ENCODE results near the gene EPM2AIP1.

Gene EPM2AIP1

GRCh38 chr3:36991147-36991546 lies 1.8 kb downstream of the EPM2AIP1 start:
- Histone ChIP-seq H3K27ac (ENCODE audit: low read length) (no peak overlapping the region), H3K36me3 (ENCODE audit: insufficient read depth, low read depth, low read length) (peaks cover 55% of the 10 kb centered on the region), H3K9ac (ENCODE audit: low read depth, low read length) (peak overlapping the region; percentile 89; the same call in 1 of the 2 replicates), H3K27me3 (ENCODE audit: insufficient read depth, low read length) (no peaks in the 10 kb centered on the region), H3K4me3 (ENCODE audit: low read length) (peak overlapping the region; percentile 77), H3K4me1 (ENCODE audit: insufficient read depth, low read length) (peaks cover 21% of the 10 kb centered on the region; the same call in 1 of the 2 replicates), H3K9me3 (ENCODE audit: insufficient read depth, low read depth, low read length) (no peaks in the 10 kb centered on the region)

GRCh38 chr3:36989568-36989967 lies 3.4 kb downstream of the EPM2AIP1 start:
- peaks cover 21% of the 10 kb centered on the region; the same call in 1 of the 2 replicates for H3K4me1 ChIP-seq (ENCODE audit: insufficient read depth, low read length)
- H3K9me3 ChIP-seq (ENCODE audit: insufficient read depth, low read depth, low read length): no peaks in the 10 kb centered on the region
- peak overlapping the region; percentile 77; the same call in 1 of the 2 replicates for H3K4me3 ChIP-seq (ENCODE audit: low read length)
- no peaks in the 10 kb centered on the region for H3K27me3 ChIP-seq (ENCODE audit: insufficient read depth, low read length)
- peak overlapping the region; percentile 8; the same call in 1 of the 2 replicates for H3K9ac ChIP-seq (ENCODE audit: low read depth, low read length)
- peaks cover 61% of the 10 kb centered on the region for H3K36me3 ChIP-seq (ENCODE audit: insufficient read depth, low read depth, low read length)
- H3K27ac ChIP-seq (ENCODE audit: low read length): no peak overlapping the region

- no peaks in the 10 kb centered on the region for H3K27me3 ChIP-seq (ENCODE audit: insufficient read depth, low read length)
- H3K36me3 ChIP-seq (ENCODE audit: insufficient read depth, low read depth, low read length): peaks cover 66% of the 10 kb centered on the region
- H3K27ac ChIP-seq (ENCODE audit: low read length): no peak overlapping the region
- H3K4me1 ChIP-seq (ENCODE audit: insufficient read depth, low read length): peaks cover 16% of the 10 kb centered on the region; the same call in 1 of the 2 replicates
- no peak overlapping the region for H3K9ac ChIP-seq (ENCODE audit: low read depth, low read length)
- H3K4me3 ChIP-seq (ENCODE audit: low read length): peak overlapping the region; percentile 77; the same call in 1 of the 2 replicates
- H3K9me3 ChIP-seq (ENCODE audit: insufficient read depth, low read depth, low read length): no peaks in the 10 kb centered on the region
Observed at GRCh38 chr3:36989005-36989404, 3.9 kb downstream of the EPM2AIP1 start.

- H3K4me1 ChIP-seq (ENCODE audit: insufficient read depth, low read length): peaks cover 16% of the 10 kb centered on the region; the same call in 1 of the 2 replicates
- H3K4me3 ChIP-seq (ENCODE audit: low read length): no peak overlapping the region
- H3K36me3 ChIP-seq (ENCODE audit: insufficient read depth, low read depth, low read length): peaks cover 71% of the 10 kb centered on the region
- no peak overlapping the region for H3K9ac ChIP-seq (ENCODE audit: low read depth, low read length)
- H3K9me3 ChIP-seq (ENCODE audit: insufficient read depth, low read depth, low read length): no peaks in the 10 kb centered on the region
- no peaks in the 10 kb centered on the region for H3K27me3 ChIP-seq (ENCODE audit: insufficient read depth, low read length)
- H3K27ac ChIP-seq (ENCODE audit: low read length): no peak overlapping the region
Observed at GRCh38 chr3:36988356-36988755, 4.6 kb downstream of the EPM2AIP1 start.

GRCh38 chr3:36981006-36981405 lies 11.9 kb downstream of the EPM2AIP1 start:
- Histone ChIP-seq H3K36me3 (ENCODE audit: insufficient read depth, low read depth, low read length) (peaks cover 36% of the 10 kb centered on the region), H3K27me3 (ENCODE audit: insufficient read depth, low read length) (no peaks in the 10 kb centered on the region), H3K27ac (ENCODE audit: low read length) (no peak overlapping the region), H3K4me1 (ENCODE audit: insufficient read depth, low read length) (no peaks in the 10 kb centered on the region), H3K4me3 (ENCODE audit: low read length) (no peak overlapping the region), H3K9ac (ENCODE audit: low read depth, low read length) (no peak overlapping the region), H3K9me3 (ENCODE audit: insufficient read depth, low read depth, low read length) (peaks cover 22% of the 10 kb centered on the region)

- H3K9ac ChIP-seq (ENCODE audit: low read depth, low read length): no peak overlapping the region
Observed at GRCh38 chr3:36973139-36973538, 19.8 kb downstream of the EPM2AIP1 start.

GRCh38 chr3:36972163-36972562 lies 20.8 kb downstream of the EPM2AIP1 start:
- Histone ChIP-seq H3K27me3 (ENCODE audit: insufficient read depth, low read length) (no peaks in the 10 kb centered on the region), H3K27ac (ENCODE audit: low read length) (no peak overlapping the region), H3K4me1 (ENCODE audit: insufficient read depth, low read length) (peaks cover 6% of the 10 kb centered on the region; the same call in 1 of the 2 replicates)

More at GRCh38 chr3:36973139-36973538, 19.8 kb downstream of the EPM2AIP1 start:
- H3K4me1 ChIP-seq (ENCODE audit: insufficient read depth, low read length): peaks cover 6% of the 10 kb centered on the region; the same call in 1 of the 2 replicates
- no peaks in the 10 kb centered on the region for H3K27me3 ChIP-seq (ENCODE audit: insufficient read depth, low read length)
- H3K9me3 ChIP-seq (ENCODE audit: insufficient read depth, low read depth, low read length): no peaks in the 10 kb centered on the region
- H3K36me3 ChIP-seq (ENCODE audit: insufficient read depth, low read depth, low read length): no peaks in the 10 kb centered on the region
- no peak overlapping the region for H3K27ac ChIP-seq (ENCODE audit: low read length)
- H3K4me3 ChIP-seq (ENCODE audit: low read length): no peak overlapping the region

GRCh38 chr3:36969540-36970432 lies 23.1 kb downstream of the EPM2AIP1 start:
- Histone ChIP-seq H3K4me3 (ENCODE audit: low read length) (no peak overlapping the region), H3K4me1 (ENCODE audit: insufficient read depth, low read length) (peaks cover 16% of the 10 kb centered on the region), H3K9ac (ENCODE audit: low read depth, low read length) (no peak overlapping the region), H3K36me3 (ENCODE audit: insufficient read depth, low read depth, low read length) (no peaks in the 10 kb centered on the region), H3K27ac (ENCODE audit: low read length) (no peak overlapping the region), H3K9me3 (ENCODE audit: insufficient read depth, low read depth, low read length) (no peaks in the 10 kb centered on the region), H3K27me3 (ENCODE audit: insufficient read depth, low read length) (no peaks in the 10 kb centered on the region)

More at GRCh38 chr3:36972163-36972562, 20.8 kb downstream of the EPM2AIP1 start:
- Histone ChIP-seq H3K36me3 (ENCODE audit: insufficient read depth, low read depth, low read length) (no peaks in the 10 kb centered on the region), H3K9ac (ENCODE audit: low read depth, low read length) (no peak overlapping the region), H3K9me3 (ENCODE audit: insufficient read depth, low read depth, low read length) (no peaks in the 10 kb centered on the region), H3K4me3 (ENCODE audit: low read length) (no peak overlapping the region)

GRCh38 chr3:36969085-36969484 lies 23.8 kb downstream of the EPM2AIP1 start:
- H3K9me3 ChIP-seq (ENCODE audit: insufficient read depth, low read depth, low read length): no peaks in the 10 kb centered on the region
- H3K9ac ChIP-seq (ENCODE audit: low read depth, low read length): no peak overlapping the region
- H3K4me3 ChIP-seq (ENCODE audit: low read length): no peak overlapping the region
- peaks cover 16% of the 10 kb centered on the region for H3K4me1 ChIP-seq (ENCODE audit: insufficient read depth, low read length)
- no peaks in the 10 kb centered on the region for H3K27me3 ChIP-seq (ENCODE audit: insufficient read depth, low read length)
- no peaks in the 10 kb centered on the region for H3K36me3 ChIP-seq (ENCODE audit: insufficient read depth, low read depth, low read length)
- no peak overlapping the region for H3K27ac ChIP-seq (ENCODE audit: low read length)

GRCh38 chr3:36965440-36965839 lies 27.5 kb downstream of the EPM2AIP1 start:
- Histone ChIP-seq H3K27me3 (ENCODE audit: insufficient read depth, low read length) (no peaks in the 10 kb centered on the region), H3K36me3 (ENCODE audit: insufficient read depth, low read depth, low read length) (no peaks in the 10 kb centered on the region), H3K4me1 (ENCODE audit: insufficient read depth, low read length) (peaks cover 16% of the 10 kb centered on the region), H3K4me3 (ENCODE audit: low read length) (no peak overlapping the region), H3K9me3 (ENCODE audit: insufficient read depth, low read depth, low read length) (no peaks in the 10 kb centered on the region), H3K27ac (ENCODE audit: low read length) (no peak overlapping the region), H3K9ac (ENCODE audit: low read depth, low read length) (no peak overlapping the region)

- Histone ChIP-seq H3K4me1 (ENCODE audit: insufficient read depth, low read length) (peaks cover 12% of the 10 kb centered on the region), H3K4me3 (ENCODE audit: low read length) (no peak overlapping the region), H3K9ac (ENCODE audit: low read depth, low read length) (no peak overlapping the region), H3K27me3 (ENCODE audit: insufficient read depth, low read length) (no peaks in the 10 kb centered on the region), H3K27ac (ENCODE audit: low read length) (no peak overlapping the region), H3K36me3 (ENCODE audit: insufficient read depth, low read depth, low read length) (no peaks in the 10 kb centered on the region), H3K9me3 (ENCODE audit: insufficient read depth, low read depth, low read length) (no peaks in the 10 kb centered on the region)
Observed at GRCh38 chr3:36964817-36965216, 28.1 kb downstream of the EPM2AIP1 start.

- no peaks in the 10 kb centered on the region for H3K27me3 ChIP-seq (ENCODE audit: insufficient read depth, low read length)
- H3K9me3 ChIP-seq (ENCODE audit: insufficient read depth, low read depth, low read length): no peaks in the 10 kb centered on the region
- H3K4me1 ChIP-seq (ENCODE audit: insufficient read depth, low read length): peaks cover 10% of the 10 kb centered on the region
- H3K27ac ChIP-seq (ENCODE audit: low read length): no peak overlapping the region
- no peak overlapping the region for H3K9ac ChIP-seq (ENCODE audit: low read depth, low read length)
- H3K4me3 ChIP-seq (ENCODE audit: low read length): no peak overlapping the region
- no peaks in the 10 kb centered on the region for H3K36me3 ChIP-seq (ENCODE audit: insufficient read depth, low read depth, low read length)
Observed at GRCh38 chr3:36964331-36964730, 28.6 kb downstream of the EPM2AIP1 start.
